Activated CD4-positive, alpha-beta T cell treated with anti-CD3 and anti-CD28 coated beads for 48 hours (primary cell): Measurements from ENCODE around the gene DLG1.
"Not testable (repeated sequence)": the region's sequence is repeated elsewhere in the genome, so short reads cannot be mapped to it uniquely, and the experiment has no call there.

ENCODE experiments used
- DNase-seq: peaks from one replicate; pipeline ENCODE4 v3.0.0-alpha.2; 2020

Gene DLG1

DNA sequence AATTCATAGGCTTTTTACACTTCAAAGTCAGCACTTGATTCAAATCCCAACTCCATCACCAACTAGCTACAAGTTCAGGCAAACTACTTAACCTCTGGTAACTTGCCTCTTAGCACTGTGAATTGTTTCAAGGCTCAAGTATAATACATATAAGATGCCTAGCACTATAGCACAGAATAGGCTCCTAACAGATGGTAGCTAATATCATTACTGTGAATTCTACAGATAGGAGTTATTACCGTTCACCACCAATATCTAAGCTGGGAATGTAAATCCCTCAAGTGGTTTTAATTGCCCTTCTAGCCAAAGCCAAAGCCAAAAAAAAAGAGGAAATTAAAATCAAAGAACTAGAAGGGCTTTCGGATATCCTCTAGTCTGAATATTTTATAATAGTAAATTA, 15.4 kb downstream of the DLG1 start:
- no peak for DNase-seq

DNA sequence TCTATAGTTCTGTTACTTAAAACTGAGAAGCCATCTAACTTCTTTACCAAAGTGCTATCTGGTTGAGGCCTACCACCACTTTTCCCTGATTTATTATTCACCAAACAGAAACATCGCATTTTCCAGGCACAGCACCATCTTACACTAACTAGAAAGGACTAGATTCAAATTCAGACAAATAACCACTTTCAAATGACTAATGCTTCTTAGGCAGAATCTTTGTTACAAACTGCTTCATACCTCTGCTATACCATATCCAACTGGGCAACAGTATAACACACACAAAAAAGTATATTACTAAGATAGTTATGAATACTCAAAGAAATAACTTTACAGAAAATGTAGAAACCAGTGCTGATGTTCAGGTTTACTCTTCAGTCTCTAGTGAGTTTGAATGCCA, 16.6 kb downstream of the DLG1 start:
- no peak for DNase-seq

DNA sequence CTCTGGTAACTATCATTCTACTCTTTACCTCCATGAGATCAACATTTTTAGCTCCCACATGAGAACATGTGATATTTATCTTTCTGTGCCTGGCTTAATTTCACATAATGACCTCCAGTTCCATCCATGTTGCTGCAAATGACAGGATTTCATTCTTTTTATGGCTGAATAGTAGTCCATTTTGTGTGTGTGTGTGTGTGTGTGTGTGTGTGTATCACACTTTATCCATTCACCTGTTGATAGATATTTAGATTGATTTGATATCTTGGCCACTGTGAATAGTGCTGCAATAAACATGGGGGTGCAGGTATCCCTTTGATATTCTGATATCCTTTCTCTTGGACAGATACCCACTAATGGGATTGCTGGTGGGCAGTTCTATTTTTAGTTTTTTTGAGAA, 18.3 kb downstream of the DLG1 start:
- no peak for DNase-seq

DNA sequence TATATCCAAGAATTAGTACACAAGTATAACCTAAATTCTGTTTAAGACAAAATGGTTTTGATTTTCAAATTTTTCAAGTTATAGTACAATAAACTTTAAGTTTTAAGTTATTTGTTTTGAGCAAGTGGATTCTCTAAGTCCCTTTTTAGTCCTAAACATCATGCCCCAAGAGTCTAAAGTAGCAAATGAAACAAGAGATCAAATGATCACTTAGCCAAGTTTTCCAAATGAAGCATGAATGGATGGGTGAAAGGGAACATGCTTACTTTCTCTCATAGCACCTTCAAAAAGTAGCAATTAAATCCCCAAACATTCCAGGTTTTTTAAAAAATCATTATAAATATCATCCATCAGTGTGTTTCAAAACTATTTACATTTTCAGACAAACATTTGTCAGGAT, 19.5 kb downstream of the DLG1 start:
- DNase-seq: no peak

DNA sequence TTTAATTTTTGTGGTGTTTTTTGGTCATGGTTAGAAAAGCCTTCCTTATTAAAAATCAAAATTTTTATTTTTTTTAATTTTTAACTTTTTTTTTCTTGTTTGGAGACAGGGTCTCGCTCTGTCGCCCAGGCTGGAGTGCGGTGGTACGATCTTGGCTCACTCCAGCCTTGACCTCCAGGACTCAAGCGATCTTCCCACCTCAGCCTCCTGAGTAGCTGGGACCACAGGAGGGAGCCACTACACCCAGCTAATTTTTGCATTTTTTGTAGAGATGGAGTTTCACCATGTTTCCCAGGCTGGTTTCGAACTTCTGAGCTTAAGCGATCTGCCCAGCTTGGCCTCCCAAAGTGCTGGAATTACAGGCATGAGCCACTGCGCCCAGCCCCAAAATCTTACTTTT, 21.6 kb downstream of the DLG1 start:
- DNase-seq: not testable (repeated sequence)

DNA sequence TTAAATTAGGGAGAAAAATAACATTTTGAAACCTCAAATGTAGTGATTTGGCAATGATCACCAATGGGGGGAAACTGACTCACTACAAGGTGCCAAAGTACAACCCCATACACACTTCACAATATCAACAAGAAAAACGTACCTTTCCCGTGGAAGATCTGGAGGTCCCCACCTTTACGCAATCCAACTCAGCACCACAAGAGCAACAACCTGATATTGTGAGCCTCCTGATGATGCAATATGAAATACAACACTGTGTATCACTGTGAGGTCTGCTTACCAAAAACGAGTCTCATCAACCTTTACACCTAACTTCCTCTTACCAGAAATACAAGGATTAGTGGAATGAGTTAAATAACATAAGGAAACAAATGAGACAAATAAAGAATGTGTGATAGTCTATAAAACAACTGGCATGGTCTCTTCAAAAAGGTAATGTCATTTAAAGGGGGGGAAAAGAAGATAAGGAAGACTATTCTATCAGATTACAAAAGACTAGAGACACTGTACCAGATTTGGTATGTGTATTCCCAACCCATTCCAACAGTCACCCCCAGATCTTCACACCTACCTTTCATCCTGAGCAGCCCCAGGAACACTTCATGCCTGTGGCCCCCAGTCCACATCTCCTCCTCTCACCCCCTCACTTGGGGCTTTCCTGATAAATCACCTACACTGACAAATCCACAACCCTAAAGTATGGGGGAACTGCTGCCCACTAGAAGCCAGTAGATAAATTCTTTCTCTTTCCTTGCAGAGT, 27.7 kb downstream of the DLG1 start:
- no peak for DNase-seq

DNA sequence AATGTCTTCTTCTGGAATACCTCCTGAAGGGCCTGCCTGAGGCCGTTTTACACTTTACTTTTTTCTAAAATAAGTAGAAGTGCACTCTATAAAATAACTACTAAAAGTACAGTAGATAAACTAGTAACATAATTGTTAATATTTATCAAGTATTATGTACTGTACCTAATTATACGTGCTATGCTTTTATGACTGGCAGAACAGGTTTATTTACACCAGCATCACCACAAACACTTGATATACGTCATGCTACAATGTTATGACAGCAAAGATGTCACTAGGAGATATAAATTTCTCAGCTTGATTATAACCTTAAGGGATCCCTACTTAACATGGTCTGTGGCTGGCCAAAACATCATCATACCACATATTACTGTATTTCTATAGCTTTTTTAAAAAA, 29.4 kb downstream of the DLG1 start:
- DNase-seq: no peak

DNA sequence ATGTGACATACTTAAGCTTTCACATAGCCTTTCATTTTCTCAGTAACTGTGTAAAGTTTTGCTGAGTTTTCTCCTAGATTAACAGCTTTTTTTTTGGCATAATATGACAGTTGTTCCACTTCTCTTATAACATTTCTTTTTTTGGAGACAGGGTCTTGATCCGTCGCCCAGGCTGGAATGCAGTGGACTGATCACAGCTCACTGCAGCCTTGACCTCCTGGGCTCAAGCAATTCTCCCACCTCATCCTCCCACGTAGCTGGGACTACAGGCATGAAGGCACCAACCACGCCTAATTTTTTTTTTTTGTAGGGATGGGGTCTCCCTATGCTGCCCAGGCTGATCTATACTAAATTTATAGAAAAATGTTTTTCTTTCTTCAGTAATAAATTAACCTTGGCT, 30.1 kb downstream of the DLG1 start:
- DNase-seq: no peak

DNA sequence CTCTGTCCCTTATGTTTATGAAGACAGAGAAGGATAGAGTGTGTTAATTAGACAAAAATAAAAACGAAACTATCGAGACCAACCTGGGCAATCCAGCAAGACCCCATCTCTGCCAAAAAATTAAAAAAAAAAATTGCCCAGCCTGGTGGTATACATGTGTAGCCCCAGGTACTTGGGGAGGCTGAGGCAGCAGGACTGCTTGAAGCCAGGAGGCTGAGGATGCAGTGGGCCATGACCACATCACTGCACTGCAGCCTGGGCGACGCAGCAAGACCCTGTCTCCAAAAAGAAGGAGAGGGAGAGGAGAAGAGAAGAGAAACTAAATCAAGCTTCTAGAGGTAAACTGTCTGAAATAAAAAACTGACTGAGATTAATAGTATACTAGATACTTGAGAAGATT, 32.1 kb downstream of the DLG1 start:
- DNase-seq: no peak

DNA sequence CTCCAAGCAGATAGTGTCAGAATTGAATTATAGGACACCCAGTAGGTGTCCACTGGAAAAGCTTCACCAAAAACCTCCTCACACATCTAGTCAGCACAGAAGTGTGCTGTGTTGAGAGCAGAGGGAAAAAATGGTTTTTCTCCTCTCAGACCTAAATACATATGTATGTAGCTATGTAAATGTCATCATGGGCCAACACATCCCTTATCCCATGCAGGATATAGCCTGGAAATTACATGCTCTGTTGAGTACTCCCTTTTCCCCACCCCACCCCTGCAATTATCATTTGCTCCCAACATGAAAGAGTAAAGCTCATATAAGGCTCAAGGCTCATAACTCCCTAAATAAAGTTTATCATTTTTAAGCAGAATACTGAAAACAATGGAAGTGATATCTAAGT, 35.7 kb downstream of the DLG1 start:
- DNase-seq: no peak

DNA sequence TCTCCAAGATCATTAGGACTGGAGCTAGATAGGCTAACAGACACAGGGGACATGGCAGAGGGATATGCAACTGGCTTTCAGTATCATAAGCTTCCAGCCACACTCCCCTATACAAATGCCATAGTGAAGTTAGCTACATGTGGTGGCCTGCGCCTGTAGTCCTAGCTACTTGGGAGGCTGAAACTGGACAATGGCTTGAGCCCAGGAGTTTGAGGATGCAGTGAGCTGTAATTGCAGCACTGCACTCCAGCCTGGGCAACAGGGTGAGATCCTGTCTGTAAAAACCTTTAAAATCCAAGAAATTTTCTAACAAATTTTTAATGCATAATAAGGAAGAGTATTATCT, 37.3 kb downstream of the DLG1 start:
- DNase-seq: no peak

DNA sequence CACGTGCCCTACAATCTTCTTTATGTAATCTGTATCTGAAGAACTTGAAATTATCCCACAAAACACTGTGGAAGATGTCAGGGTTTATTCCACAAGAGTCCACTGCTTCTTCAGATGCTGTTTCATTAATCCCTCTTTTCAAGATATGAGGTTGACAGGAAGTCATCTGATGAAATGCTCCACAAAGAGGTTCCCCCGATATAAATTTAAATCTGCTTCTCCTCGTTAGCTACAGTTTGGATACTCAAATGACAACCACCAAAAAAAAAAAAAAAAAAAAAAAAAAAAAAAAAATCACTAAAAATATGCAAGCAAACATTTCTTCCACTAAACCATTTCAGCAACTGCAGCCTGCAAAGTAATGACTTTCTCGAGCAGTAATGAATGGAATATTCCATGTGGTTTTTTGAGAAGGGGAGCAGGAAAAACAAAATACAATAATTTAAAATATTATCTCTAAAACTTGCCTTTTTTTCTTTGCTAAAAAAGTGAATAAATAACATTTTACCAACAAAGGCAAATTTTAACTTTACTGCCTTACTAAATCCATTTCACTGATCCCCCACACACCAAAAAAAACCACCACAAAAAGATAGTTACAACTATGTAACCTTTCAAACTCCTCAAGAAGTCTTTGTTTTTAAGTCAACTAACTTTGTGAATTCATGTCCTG, 37.8 kb downstream of the DLG1 start:
- DNase-seq: no peak

DNA sequence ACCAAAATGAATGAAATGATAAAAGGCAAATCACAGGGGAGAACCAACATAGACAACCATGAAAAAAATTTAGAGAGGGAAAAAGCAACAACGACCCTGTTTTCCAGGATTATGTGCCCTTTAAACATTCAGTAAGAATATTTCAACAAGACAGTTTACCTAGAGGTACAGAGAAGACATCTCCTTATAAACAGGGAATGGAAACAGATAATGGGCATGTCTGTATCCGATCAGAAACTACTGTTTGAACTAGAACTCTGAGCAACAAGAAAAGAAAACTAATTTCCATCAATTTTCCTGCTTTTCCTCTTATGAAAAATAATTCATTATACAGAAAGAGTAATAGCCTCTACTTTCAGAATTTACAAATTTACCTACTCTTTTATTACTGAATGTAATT, 39.3 kb downstream of the DLG1 start:
- no peak for DNase-seq

DNA sequence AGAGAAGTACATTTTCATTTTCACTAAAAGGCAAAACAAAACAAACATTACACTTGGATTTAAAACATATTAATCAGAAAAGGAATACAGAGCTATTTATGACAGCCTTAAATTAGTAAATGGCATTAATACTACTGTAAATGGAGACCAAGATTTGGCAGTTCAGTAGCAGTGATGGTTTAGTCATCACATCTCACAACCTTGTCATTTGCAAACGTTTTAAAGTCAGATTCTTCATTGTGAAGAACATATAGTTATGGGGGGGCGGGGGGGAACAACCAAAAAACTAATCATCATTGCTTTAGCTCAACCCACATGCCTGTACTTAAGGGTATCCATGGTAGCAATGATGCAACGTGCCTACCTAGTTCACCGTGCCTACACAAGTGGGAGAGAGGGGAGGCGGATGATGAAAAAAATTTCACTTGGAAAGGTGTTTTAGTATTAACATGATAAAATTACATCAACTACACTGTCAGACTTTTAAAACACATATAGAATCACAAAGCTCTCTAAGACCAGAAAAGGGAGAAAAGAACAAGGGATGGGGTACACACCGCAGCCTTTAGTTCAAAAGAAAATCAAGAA, 40.1 kb downstream of the DLG1 start:
- DNase-seq: no peak

DNA sequence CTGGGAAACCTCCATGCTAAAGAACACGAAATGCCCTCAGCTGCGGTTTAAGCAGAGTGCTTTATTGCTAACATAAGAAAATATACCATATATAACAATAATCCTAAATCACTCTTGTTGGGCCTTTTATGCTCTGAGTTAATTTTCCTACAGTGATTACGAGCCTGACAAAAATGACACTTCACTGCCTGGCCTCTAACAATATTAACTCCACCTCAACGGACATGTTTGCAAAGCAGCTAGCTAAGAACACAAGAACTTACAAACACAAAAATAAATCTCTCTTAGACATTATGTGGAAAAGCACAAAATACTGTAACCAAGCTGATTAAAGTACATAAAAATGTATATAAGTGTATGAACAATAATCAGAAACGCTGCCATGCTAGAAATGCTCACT, 40.7 kb downstream of the DLG1 start:
- DNase-seq: no peak

DNA sequence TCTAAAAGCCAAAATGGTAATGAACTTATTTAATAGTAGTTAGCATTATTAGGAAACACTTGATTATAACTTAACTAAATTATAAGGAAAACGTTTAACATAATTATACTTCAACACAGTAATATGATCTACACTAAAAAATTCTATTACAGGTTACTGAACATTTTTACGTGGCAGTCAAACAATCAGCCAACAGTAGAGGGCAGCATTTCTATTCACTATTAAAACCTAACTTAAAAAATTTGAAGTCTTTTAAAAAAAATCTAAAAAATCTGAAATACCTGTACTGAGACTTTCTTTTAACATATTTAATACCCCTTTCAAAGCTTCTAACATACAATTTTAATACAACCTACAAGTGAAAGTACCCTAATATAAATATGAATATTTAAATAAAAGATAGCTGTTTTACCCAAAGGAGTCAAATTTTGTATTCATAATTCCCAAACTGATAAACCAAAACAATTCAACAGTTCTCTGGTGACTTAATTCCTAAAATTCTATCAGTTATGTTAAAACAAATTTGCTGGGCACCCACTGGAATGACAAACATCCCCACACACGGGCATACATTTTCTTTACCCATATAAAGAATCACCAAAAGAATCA, 41.5 kb downstream of the DLG1 start:
- peak; percentile 42 for DNase-seq

DNA sequence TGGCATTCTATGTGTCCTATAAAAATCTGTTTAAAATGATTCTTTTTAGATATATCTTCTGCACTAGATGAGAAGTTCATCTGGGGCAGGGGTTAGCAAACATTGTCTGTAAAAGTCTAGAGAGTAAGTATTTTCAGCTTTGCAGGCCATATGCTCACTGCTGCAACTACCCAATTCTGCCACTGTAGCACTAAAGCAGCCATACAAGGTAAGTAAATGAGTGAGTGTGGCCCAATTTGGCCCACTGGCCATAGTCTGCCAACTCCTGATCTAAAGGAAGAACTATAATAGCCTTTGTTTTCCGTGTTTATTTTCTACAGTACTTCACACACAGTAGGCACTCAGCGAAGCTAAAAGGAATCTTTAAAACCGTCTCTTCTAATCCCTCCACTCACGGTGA, 42.3 kb downstream of the DLG1 start:
- no peak for DNase-seq

DNA sequence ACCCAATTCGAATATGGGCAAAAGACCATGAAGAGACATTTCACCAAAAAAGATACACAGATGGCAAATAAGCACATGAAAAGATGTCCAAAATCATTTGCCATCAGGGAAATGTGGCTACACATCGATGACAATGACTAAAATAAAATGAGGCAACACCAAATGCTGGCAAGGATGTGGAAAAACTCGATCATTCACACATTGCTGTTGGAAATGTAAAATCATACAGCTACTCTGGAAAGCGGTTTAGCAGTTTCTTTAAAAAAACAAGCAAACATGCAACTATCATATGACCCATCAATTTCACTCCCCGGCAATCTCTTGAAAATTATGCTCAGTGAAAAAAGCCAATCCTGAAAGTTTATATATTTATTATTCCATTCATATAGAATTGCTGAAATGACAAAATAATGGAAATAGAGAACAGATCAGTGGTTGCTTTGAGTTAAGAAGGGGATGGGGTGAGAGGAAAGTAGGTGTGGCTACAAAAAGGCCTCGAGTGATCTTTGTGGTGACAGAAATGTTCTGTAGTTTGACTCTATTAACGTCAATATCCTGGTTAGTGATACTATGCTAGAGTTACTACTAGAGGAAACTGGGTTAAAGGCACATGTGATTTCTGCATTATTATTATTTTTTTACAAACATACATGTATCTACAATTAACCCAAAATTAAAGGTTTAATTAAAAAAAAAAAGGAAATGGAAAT, 45.0 kb downstream of the DLG1 start:
- DNase-seq: no peak

DNA sequence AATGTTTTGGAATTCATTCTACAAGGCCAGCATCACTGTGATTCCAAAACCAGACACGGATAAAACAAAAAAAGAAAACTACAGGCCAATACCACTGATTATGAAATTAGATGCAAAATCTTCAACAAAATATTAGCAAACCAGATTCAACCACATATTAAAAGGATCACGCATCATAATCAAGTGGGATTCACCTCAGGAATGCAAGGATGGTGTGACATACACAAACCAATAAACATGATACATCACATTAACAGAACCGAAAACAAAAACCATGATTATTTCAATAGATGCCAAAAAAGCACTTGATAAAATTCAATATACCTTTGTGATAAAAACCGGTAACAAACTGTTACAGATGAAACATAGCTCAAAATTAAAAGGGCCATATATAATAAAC, 48.9 kb downstream of the DLG1 start:
- no peak for DNase-seq

DNA sequence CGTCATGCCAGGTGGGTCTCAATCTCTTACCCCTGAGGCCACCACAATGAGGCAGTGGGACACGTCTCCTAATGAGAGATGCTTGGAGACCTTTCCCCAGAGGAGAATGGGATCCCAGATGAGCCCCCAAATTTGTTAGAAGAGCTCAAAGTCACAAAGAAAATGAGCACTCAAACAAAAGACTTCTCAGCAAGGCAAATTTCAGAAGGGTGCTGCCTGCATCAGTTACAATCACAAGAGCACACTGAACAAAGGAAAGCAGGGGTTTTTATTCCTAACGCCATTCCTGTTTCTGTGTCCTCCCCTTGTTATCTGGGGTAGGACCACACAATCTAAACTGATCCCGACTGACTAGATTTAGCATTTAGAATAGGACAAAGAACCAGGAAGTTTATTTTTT, 50.1 kb downstream of the DLG1 start:
- no peak for DNase-seq

DNA sequence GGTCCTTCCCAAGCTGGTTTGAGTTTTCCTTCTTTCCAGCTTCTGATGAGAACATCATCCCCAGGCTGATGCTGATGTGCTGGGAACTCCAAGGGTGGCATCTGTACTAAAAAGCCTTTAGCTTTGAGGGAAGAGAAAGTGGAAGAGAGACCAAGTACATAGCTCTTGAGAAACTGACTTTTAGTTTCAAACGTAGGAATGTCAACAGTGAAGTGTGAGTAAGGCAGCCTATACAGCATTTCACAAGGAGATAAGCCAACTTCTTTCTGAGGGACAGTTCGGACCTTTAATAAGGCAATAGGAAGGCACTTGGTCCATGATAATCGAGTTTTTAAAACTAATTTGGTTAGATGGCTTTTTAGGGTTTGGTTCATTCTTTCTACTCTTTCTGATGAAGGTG, 53.7 kb downstream of the DLG1 start:
- no peak for DNase-seq

DNA sequence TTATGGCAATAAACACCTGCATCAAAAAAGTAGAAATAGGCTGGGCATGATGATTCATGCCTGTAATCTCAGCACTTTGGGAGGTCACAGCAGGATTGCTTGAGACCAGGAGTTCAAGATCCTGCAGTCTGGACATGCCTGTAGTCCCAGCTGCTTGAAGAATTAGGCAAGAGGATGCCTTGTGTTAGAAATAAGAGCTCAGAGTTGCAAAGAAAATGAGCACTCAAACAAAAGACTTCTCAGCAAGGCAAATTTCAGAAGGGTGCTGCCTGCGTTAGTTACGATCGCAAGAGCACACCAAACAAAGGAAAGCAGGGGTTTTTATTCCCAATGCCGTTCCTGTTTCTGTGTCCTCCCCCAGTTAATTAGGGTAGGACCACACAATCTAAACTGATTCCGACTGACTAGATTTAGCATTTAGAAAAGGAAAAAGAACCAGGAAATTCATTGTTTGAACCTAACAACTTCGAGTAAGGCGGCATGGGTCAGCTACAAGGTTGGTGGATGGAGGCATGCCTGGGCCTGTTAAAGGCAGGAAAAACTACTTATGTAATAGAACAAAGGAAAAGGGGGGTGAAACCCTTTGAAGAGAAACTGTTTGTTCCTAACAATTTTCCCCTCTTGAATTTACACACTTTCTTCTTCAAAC, 55.5 kb downstream of the DLG1 start:
- DNase-seq: no peak

DNA sequence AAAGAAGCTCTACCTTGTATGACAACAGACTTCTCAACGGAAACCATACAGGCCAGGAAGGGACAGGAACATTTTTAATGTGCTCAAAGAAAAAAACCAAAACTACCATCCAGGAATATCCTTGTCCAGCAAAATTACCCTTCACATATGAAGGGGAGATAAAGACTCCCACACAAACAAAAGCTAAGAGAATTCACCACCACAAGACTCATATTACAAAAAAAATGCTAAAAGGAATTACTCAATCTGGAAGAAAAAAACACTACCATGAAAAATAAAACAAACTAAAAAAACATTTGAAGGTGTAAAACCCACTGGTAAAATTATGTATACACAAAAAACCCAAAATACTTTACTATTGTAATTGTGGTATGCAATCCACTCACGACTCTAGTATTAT, 57.2 kb downstream of the DLG1 start:
- DNase-seq: no peak
